GM21447 (cell line): ENCODE results near the gene DDX10.

Experiments
- ATAC-seq: cut with Tn5 transposase; IDR thresholded peaks from one replicate; pipeline ENCODE4 v1.9.1; 2021; ENCODE audit not compliant: unreplicated experiment

DDX10 gene

DNA sequence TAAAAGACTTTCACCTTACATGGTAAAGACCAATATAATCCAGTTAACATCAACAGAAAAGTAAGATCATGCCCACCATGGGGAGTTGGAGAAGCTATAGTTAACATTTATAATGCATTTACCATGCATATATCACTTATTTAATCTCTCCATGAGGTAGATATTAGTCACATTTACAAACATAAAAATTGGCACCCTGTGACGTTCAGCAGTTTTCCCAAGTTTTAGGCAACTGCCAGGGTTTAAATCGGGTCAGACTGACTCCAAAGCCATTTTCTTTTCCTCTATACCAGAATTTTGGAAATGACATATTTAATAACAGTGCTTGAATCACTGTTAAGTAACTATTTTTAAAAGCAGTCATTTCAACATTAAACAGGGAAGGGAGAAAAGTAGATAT lies 266.3 kb downstream of the DDX10 start:
- ATAC-seq, result no peak

DNA sequence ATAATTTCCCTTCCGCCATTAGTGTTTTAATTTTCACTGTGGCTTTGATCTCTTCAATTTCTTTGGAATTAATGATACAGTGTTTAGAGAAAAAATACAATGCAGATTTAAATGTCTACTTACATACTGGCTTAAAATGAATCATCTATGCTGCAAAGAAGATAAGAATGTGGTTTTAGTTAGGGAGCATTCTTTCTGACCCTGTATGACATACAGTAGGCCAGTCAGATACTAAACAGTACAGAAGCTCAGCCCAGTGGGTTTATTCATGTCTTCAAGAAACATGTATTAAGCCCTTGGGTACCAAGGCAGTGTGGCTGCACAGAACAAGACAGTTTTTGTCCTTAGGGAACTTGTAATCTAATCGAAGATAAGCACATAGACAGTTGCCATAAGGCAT lies 268.8 kb downstream of the DDX10 start:
- ATAC-seq, result no peak

- ATAC-seq, result no peak
Measured at GRCh38 chr11:108934289-108934688, 269.4 kb downstream of the DDX10 start.

- ATAC-seq, result no peak
Measured at GRCh38 chr11:108934696-108935095, 269.8 kb downstream of the DDX10 start.

GRCh38 chr11:108937746-108938145 lies 272.9 kb downstream of the DDX10 start:
- no peak for ATAC-seq

GRCh38 chr11:108938604-108939003 lies 273.7 kb downstream of the DDX10 start:
- ATAC-seq, result no peak

DNA sequence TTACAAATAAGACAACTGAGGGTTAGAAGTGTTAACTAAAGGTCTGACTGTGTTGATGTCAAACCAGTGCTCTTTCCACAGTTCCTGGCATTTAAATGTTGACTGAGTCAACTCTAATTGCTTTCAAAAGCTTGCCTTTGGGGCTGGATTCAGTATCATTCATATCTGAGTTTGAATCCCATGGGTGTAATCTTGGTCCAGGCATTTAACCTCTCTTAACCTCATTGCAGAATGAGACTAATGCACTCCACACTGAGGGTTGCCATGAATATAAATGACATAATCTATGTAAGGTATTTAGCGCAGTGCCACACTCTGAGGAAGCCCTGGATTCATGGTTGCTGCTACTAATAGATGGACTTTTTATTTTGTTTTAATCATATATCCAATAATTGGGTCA lies 274.3 kb downstream of the DDX10 start:
- ATAC-seq, result no peak

DNA sequence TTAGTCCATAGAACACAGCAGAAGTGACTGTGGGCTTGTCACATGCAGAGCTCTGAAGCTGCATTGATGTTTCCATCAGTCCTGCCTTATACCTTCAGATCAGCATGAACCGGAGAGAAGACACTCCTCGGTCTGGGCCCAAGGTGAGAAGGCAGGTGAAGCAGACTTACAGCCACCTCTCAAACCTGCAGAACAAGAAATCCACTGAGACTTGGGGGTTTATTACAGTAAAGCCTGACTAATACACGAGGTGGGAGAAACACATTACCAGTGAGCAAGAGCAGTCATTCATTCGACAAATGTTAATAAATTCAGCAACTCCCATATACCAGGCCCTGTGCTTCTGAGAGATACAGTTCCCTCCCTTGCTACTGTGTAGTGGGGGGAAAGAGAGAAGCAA lies 279.0 kb downstream of the DDX10 start:
- no peak for ATAC-seq

DNA sequence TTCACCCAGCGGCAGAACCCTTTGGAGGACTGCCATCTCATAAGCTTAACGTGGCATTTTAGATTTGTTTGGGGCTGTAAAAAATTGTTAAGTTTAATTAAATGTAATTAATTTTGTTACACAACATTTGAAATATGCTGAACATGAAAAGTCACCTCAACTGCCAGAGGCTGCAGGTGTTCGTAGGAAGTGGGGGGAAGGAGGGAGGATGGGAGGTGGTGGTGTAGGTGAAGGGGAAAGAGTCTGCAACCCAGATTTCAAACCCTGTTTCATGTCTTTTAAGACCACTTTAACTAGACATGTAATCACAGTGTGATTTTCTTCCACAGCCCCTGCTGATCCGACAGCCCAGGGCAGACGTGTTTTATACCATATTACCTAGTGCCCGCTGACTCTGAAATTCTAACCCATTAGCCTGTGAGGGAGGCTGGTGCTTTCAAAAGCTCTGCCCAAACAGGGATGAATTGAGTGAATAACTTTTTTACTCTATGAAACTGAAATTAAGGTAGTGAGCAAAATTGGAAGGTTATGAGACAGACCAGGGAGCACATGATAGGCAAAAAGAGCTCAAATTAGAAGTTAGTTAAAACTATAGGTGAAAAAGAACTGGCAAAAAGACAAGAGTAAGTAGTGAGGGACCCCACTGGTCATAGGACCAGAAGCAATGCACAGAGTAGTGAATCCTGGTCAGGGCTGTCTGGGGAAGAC lies 279.8 kb downstream of the DDX10 start:
- no peak for ATAC-seq

GRCh38 chr11:108945341-108945740 lies 280.5 kb downstream of the DDX10 start:
- no peak for ATAC-seq

DNA sequence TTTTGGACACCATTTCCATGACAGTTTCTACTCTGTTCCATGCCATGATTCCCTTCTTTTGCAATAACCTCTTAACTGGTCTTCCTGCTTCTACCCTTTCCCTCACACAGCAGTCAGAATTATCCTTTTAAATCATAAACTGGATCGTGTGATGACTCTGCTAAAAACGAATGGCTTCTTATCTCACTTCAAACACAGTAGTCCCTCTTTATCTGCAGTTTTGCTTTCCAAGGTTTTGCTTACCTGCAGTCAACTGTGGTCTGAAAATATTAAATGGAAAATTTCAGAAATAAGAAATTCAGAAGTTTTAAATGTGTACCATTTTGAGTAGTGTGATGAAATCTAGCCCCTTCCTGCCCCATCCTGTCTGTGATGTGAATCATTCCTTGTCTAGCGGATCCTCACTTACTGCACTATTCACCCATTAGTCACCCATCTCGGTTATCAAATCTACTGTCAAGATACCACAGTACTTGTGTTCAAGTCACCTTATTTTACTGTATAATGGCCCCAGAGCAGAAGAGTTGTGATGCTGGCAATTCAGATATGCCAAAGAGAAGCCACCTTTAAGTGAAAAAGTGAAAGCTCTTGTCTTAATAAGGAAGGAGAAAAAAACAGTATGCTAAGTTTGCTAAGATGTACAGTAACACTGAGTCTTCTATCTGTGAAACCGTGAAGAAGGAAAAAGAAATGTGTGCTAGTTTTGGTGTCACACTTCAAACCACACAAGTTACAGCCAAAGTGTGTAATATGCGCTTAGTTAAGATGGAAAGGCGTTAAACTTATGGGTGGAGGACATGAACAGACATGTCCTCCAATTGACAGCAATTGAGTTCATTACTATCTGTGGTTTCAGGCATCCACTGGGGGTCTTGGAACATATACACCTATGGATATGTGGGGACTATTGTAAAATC lies 283.0 kb downstream of the DDX10 start:
- no peak for ATAC-seq

DNA sequence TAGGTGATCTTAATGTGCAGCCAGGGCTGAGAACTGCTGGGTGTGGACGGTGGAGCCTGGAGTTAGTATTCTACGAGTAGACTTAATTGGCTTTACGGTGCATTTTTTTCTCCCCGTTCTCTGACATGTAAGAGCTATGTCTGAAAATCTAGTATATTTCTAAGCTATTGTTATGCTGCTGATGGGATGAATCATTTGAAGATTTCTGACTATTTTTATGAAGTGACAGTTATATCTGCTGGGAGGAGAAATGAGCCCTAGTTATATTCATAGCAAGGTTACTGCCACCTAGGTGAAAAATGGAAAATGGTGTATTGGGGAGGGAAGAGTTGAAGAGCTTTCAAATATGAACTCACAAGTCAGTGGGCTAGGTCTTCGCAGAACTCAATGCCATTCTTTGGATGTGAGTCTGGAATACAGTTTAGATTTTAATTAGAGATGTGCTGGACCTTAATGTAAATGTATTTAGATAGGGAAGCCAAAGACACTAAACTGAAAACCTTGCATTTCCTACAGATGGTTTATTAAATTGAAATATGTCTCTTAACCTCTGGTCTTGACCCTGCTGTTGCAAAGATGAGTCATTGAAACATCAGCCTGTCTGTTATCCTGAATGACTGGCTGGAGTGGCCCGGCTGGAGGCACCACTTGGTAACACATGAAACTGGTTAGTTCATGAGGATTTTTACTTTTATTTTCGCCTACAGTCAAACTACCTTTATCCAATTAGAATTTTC lies 293.7 kb downstream of the DDX10 start:
- ATAC-seq, result peak; percentile 57

DNA sequence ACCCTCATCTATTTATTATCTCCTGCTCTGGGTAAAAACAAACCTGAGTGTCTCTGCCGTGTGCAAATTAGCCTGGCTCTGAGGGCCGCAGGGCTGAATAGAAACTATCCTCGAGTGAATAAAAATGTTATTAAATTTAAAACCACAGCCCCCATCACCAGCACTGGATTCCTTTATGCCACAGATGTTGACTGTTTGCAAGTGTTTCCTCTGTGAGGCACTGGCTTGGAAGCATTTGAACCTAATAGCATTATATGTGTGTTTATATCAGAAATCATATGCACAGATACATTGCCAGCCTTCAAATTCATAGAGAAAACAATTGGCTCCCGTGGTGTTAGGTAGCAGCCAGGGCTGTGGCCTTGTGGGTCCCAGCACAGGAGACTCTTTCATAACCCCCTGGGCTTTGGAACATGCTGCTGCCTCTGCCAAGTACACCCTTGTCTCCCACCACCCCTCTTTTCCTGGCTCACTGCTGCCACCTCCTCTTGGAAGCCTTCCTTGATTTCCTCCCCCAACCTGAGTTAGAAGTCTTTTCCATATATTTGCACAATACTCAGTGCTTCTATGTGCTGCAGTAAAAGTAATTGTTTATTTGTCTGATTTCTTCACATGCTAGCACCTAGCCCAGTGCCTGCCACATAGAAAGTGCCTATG lies 294.4 kb downstream of the DDX10 start:
- no peak for ATAC-seq

DNA sequence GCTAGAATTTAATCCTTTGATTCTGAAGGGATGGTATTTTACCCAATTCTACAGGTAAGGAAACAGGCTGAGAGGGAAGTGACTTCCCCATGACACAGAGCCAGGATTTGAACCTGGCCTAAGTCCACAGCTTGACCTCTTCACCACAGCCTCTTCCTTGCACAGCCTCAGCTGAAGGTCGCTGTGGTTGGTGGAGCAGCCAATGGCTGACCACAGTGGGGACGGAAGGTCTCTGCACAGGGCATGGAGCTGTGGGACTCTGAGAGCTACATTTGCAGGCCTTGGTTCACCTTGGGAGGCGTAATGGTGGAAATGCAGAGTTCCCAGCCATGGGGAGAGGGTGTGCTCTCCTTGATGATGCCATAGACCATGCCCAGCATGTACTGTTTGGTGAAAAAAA lies 295.0 kb downstream of the DDX10 start:
- no peak for ATAC-seq

- no peak for ATAC-seq
Measured at GRCh38 chr11:108960501-108960900, 295.6 kb downstream of the DDX10 start.

GRCh38 chr11:108961095-108961494 lies 296.2 kb downstream of the DDX10 start:
- ATAC-seq, result no peak

- ATAC-seq, result no peak
Measured at GRCh38 chr11:108963118-108963517, 298.2 kb downstream of the DDX10 start.

GRCh38 chr11:108965306-108966001 lies 300.6 kb downstream of the DDX10 start:
- ATAC-seq, result no peak

DNA sequence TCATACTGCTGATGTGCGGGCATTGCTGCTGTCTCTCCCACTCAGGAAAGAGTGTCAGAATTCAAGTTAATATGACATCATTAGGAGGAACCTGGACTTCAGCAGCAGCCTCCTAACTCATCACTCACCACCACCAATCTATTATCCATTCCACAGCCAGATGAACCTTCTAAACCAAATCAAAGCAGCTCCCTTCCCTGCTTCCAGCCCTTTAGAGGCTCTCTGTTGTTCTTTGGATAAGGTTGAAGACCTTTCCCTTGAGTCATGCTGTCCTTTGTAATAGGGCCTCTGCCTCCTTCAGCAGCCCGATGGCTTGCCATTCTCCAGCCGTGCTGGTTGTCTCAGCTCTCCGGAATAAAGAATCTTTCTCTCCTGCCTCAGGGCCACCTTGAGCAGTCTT lies 301.3 kb downstream of the DDX10 start:
- no peak for ATAC-seq

- no peak for ATAC-seq
Measured at GRCh38 chr11:108966978-108967377, 302.1 kb downstream of the DDX10 start.

DNA sequence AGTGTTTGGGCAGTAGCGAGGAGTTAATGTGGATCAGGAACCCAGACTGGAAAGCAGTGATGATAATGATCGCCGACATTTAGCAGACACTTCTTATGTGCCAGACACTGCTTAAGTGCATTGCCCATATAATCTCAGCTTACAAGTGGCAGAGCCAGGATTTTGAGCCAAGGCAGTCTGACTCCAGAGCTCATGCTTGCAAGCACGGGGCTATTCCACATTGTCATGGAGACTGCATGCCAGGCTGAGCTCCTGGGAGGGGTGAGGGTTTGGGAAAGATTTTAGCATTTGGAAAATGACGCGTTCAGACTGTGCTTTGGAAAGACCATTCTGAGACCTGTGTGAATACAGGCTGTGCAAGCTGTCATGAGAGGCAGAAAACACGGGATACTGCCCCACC lies 302.7 kb downstream of the DDX10 start:
- no peak for ATAC-seq
